Astrocyte (in vitro differentiated cells and primary cell): Measurements from ENCODE around the gene SMIM20. TPM values are rescaled to one million over a fixed set of nuclear protein-coding genes. Genes with fewer than 3 reads are reported as not detected.

Source experiments
- DNase-seq: peaks from one replicate; pipeline ENCODE4 v3.0.0-alpha.2; 2010; ENCODE audit warnings: low read depth
- FAIRE-seq: peaks from 2 replicates; lab custom pipeline; 2011; peaks lifted over from hg19 to GRCh38; lab: Jason Lieb, UNC
- H2AFZ ChIP-seq: 2 replicates; pipeline ENCODE4 v1.6.0; 2012; ENCODE audit warnings: low read depth, low read length, inconsistent platforms
- H3K27ac ChIP-seq: 2 replicates; pipeline ENCODE4 v1.5.1; 2011; ENCODE audit warnings: low read depth, low read length, inconsistent platforms
- H3K27me3 ChIP-seq: 2 replicates; pipeline ENCODE4 v1.6.0; 2011; ENCODE audit warnings: low read length, inconsistent platforms; ENCODE audit not compliant: insufficient read depth
- H3K36me3 ChIP-seq: 2 replicates; pipeline ENCODE4 v1.5.1; 2011; ENCODE audit warnings: low read length, inconsistent platforms; ENCODE audit not compliant: insufficient read depth
- H3K4me1 ChIP-seq: 2 replicates; pipeline ENCODE4 v1.5.1; 2011; ENCODE audit warnings: low read length, inconsistent platforms; ENCODE audit not compliant: insufficient read depth
- H3K4me2 ChIP-seq: 2 replicates; pipeline ENCODE4 v1.6.0; 2012; ENCODE audit warnings: low read length, inconsistent platforms
- H3K4me3 ChIP-seq: 2 replicates; pipeline ENCODE4 v1.5.1; 2011; ENCODE audit warnings: low read depth, mild to moderate bottlenecking, low read length, inconsistent platforms; ENCODE audit not compliant: insufficient read depth
- H3K79me2 ChIP-seq: 2 replicates; pipeline ENCODE4 v1.6.0; 2012; ENCODE audit warnings: mild to moderate bottlenecking, low read length, inconsistent platforms; ENCODE audit not compliant: insufficient read depth
- H3K9ac ChIP-seq: 2 replicates; pipeline ENCODE4 v1.6.0; 2012; ENCODE audit warnings: mild to moderate bottlenecking, low read length, inconsistent platforms
- H3K9me3 ChIP-seq: 2 replicates; pipeline ENCODE4 v1.5.1; 2012; ENCODE audit warnings: low read depth, mild to moderate bottlenecking, low read length, inconsistent platforms; ENCODE audit not compliant: insufficient read depth
- H4K20me1 ChIP-seq: 2 replicates; pipeline ENCODE4 v1.6.0; 2012; ENCODE audit warnings: low read length, inconsistent platforms; ENCODE audit not compliant: insufficient read depth
- H3K27ac Mint-ChIP-seq: one replicate; pipeline ENCODE4 v1.8.0; 2021; ENCODE audit warnings: mild to moderate bottlenecking, mixed read lengths; ENCODE audit not compliant: unreplicated experiment
- H3K27me3 Mint-ChIP-seq: one replicate; pipeline ENCODE4 v1.8.0; 2021; ENCODE audit warnings: low read depth, mixed read lengths; ENCODE audit not compliant: unreplicated experiment
- H3K36me3 Mint-ChIP-seq: one replicate; pipeline ENCODE4 v1.8.0; 2021; ENCODE audit warnings: low read depth, mixed read lengths; ENCODE audit not compliant: unreplicated experiment
- H3K4me1 Mint-ChIP-seq: one replicate; pipeline ENCODE4 v1.8.0; 2021; ENCODE audit warnings: low read depth, mixed read lengths; ENCODE audit not compliant: unreplicated experiment
- H3K4me3 Mint-ChIP-seq: one replicate; pipeline ENCODE4 v1.8.0; 2021; ENCODE audit warnings: mild to moderate bottlenecking, moderate library complexity, mixed read lengths; ENCODE audit not compliant: unreplicated experiment
- H3K9me3 Mint-ChIP-seq: one replicate; pipeline ENCODE4 v1.8.0; 2021; ENCODE audit warnings: mild to moderate bottlenecking, mixed read lengths; ENCODE audit not compliant: unreplicated experiment
- CTCF ChIP-seq: IDR thresholded peaks from 2 replicates; pipeline ENCODE4 v1.5.1; 2011; ENCODE audit warnings: low read depth, mild to moderate bottlenecking, inconsistent platforms, low read length, moderate library complexity; ENCODE audit not compliant: insufficient read depth
- EZH2 ChIP-seq: IDR thresholded peaks from 2 replicates; pipeline ENCODE4 v1.6.1; 2012; ENCODE audit warnings: mild to moderate bottlenecking, low read length, inconsistent platforms; ENCODE audit not compliant: insufficient read depth
- total RNA-seq: library from RNA; stranded (reverse); gene quantifications from 2 replicates; pipeline ENCODE4 v1.2.1, GENCODE V29; 2021

The SMIM20 gene
- total RNA-seq, 1 donor from 2014 or later = 19.4 TPM

DNA sequence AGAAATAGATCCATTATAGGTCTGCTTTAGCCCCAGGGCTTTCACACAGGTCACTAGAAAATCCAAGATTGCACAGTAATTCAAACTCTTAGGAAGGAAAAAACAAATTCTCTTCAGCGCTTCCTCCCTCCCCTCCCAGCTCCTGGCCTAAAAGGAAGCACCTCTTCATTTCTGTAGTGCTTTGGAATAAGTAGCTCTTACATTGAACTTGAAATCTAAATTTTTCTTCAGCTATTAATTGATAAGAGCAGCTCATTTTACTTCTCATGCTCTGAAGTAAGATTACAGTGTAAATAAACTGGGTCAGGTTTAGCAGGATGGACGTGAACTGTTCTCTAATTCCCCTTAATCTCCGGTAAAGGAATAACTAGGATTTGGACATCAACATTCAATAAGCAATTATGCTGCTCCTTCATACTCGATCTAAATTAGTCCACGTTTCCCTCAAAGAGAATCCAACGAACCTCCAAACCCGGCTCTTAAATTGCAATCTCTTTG is 40.3 kb upstream of the SMIM20 start:
- H4K20me1 ChIP-seq = no peaks in the 10 kb centered on the region
- Mint-ChIP-seq H3K4me1 (no peaks in the 10 kb centered on the region), H3K36me3 (peaks cover 1% of the 10 kb centered on the region), H3K4me3 (no peak overlapping the region), H3K27me3 (peaks cover 10% of the 10 kb centered on the region), H3K27ac (no peak overlapping the region), H3K9me3 (peaks cover 3% of the 10 kb centered on the region)
- H3K27me3 ChIP-seq = no peaks in the 10 kb centered on the region
- H3K27ac ChIP-seq = no peak overlapping the region
- no peak overlapping the region for H3K4me3 ChIP-seq
- no peak overlapping the region for H3K4me2 ChIP-seq
- no peaks in the 10 kb centered on the region for H3K79me2 ChIP-seq
- no peak for TF ChIP-seq CTCF
- no peaks in the 10 kb centered on the region for H3K9me3 ChIP-seq
- FAIRE-seq = no peak
- H3K36me3 ChIP-seq = no peaks in the 10 kb centered on the region
- no peak overlapping the region for H3K9ac ChIP-seq
- H2AFZ ChIP-seq = no peak overlapping the region
- DNase-seq = no peak
- no peaks in the 10 kb centered on the region for H3K4me1 ChIP-seq

DNA sequence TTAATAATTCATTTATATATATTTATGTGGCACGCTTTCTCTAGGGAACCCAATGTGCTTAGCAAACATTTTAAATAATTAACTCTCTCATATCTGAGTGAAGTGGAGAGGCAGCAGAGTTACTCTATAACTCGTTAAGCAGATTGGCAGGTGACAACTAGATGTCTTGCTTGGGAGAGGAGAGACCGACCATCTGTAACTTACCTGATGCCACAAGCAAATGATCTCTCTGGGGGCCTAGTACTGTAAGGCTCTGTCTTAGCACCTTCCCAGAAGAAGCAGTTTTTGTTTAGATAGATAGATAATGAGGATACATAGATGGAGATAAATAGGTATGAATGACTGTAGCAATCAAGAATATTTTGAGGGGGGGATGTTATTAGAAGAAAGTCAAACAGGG is 39.4 kb upstream of the SMIM20 start:
- H3K27ac Mint-ChIP-seq = no peak overlapping the region
- TF ChIP-seq CTCF (no peak), EZH2 (no peak)
- H3K4me2 ChIP-seq = no peak overlapping the region
- no peaks in the 10 kb centered on the region for H3K27me3 ChIP-seq
- H3K4me3 ChIP-seq = no peak overlapping the region
- no peaks in the 10 kb centered on the region for H3K4me1 Mint-ChIP-seq
- H3K36me3 Mint-ChIP-seq = peaks cover 1% of the 10 kb centered on the region
- no peak overlapping the region for H3K9ac ChIP-seq
- no peaks in the 10 kb centered on the region for H3K79me2 ChIP-seq
- FAIRE-seq (no peak), DNase-seq (no peak)
- H3K9me3 Mint-ChIP-seq = peaks cover 3% of the 10 kb centered on the region
- H4K20me1 ChIP-seq = no peaks in the 10 kb centered on the region
- no peak overlapping the region for H3K27ac ChIP-seq
- peaks cover 11% of the 10 kb centered on the region for H3K27me3 Mint-ChIP-seq
- H2AFZ ChIP-seq = no peak overlapping the region
- H3K9me3 ChIP-seq = no peaks in the 10 kb centered on the region
- no peaks in the 10 kb centered on the region for H3K4me1 ChIP-seq
- no peak overlapping the region for H3K4me3 Mint-ChIP-seq
- no peaks in the 10 kb centered on the region for H3K36me3 ChIP-seq

GRCh38 chr4:25875281-25875745 is 38.7 kb upstream of the SMIM20 start:
- Histone ChIP-seq H3K27me3 (no peaks in the 10 kb centered on the region), H3K79me2 (no peaks in the 10 kb centered on the region), H3K36me3 (no peaks in the 10 kb centered on the region), H4K20me1 (no peaks in the 10 kb centered on the region), H3K4me1 (no peaks in the 10 kb centered on the region), H3K9ac (no peak overlapping the region), H3K4me2 (no peak overlapping the region), H3K27ac (no peak overlapping the region), H3K4me3 (no peak overlapping the region), H2AFZ (no peak overlapping the region), H3K9me3 (no peaks in the 10 kb centered on the region)
- Mint-ChIP-seq H3K36me3 (peaks cover 1% of the 10 kb centered on the region), H3K27me3 (peaks cover 10% of the 10 kb centered on the region), H3K4me3 (no peak overlapping the region), H3K4me1 (no peaks in the 10 kb centered on the region), H3K27ac (no peak overlapping the region), H3K9me3 (peaks cover 3% of the 10 kb centered on the region)
- DNase-seq (no peak), FAIRE-seq (no peak)
- no peak for TF ChIP-seq EZH2
- no peak for TF ChIP-seq CTCF
